ENCODE results near the gene RCOR2.
"Not testable (repeated sequence)": the region's sequence is repeated elsewhere in the genome, so short reads cannot be mapped to it uniquely, and the experiment has no call there.

Gene RCOR2

GRCh38 chr11:63879598-63880402, 37.2 kb downstream of the RCOR2 start:
- DNase-seq (ENCODE audit: low read depth), result peak; percentile 82

GRCh38 chr11:63877658-63878241, 39.2 kb downstream of the RCOR2 start:
- DNase-seq (ENCODE audit: low read depth), result no peak

GRCh38 chr11:63876616-63877015, 40.3 kb downstream of the RCOR2 start:
- DNase-seq (ENCODE audit: low read depth), result no peak

GRCh38 chr11:63875506-63876065, 41.4 kb downstream of the RCOR2 start:
- no peak for DNase-seq (ENCODE audit: low read depth)

- DNase-seq (ENCODE audit: low read depth), result no peak
Observed at GRCh38 chr11:63874511-63874910, 42.5 kb downstream of the RCOR2 start.

GRCh38 chr11:63873311-63873710, 43.7 kb downstream of the RCOR2 start:
- DNase-seq (ENCODE audit: low read depth), result no peak

- DNase-seq (ENCODE audit: low read depth), result no peak
Observed at GRCh38 chr11:63872800-63873197, 44.2 kb downstream of the RCOR2 start.

- peak; percentile 99 for DNase-seq (ENCODE audit: low read depth)
Observed at GRCh38 chr11:63871962-63872799, 44.8 kb downstream of the RCOR2 start.

GRCh38 chr11:63870351-63871140, 46.4 kb downstream of the RCOR2 start:
- peak; percentile 25 for DNase-seq (ENCODE audit: low read depth)

GRCh38 chr11:63869683-63870082, 47.3 kb downstream of the RCOR2 start:
- no peak for DNase-seq (ENCODE audit: low read depth)

GRCh38 chr11:63869171-63869591, 47.8 kb downstream of the RCOR2 start:
- no peak for DNase-seq (ENCODE audit: low read depth)

- DNase-seq (ENCODE audit: low read depth), result no peak
Observed at GRCh38 chr11:63868399-63869064, 48.4 kb downstream of the RCOR2 start.

- no peak for DNase-seq (ENCODE audit: low read depth)
Observed at GRCh38 chr11:63867511-63867910, 49.5 kb downstream of the RCOR2 start.

GRCh38 chr11:63866211-63866610, 50.8 kb downstream of the RCOR2 start:
- peak; percentile 62 for DNase-seq (ENCODE audit: low read depth)

GRCh38 chr11:63863620-63864019, 53.3 kb downstream of the RCOR2 start:
- not testable (repeated sequence) for DNase-seq (ENCODE audit: low read depth)

- peak; percentile 23 for DNase-seq (ENCODE audit: low read depth)
Observed at GRCh38 chr11:63862923-63863322, 54.0 kb downstream of the RCOR2 start.
